ENCODE results near the gene MYT1. TPM values are rescaled to one million over a fixed set of nuclear protein-coding genes. Genes with fewer than 3 reads are reported as not detected.

Gene MYT1
- polyA plus RNA-seq, 1 donor from 2014 or later, result 35.8 TPM

- Histone ChIP-seq H3K36me3 (ENCODE audit: insufficient read depth, low read length) (peaks cover 16% of the 10 kb centered on the region), H3K9ac (ENCODE audit: low read length) (no peak overlapping the region), H3F3A (ENCODE audit: insufficient read depth, low read length, poor library complexity, severe bottlenecking) (no peaks in the 10 kb centered on the region), H3K27me3 (ENCODE audit: insufficient read depth, low read depth, low read length) (no peaks in the 10 kb centered on the region), H3K79me2 (replicated peaks; ENCODE audit: insufficient read depth, low read length) (no peaks in the 10 kb centered on the region), H4K20me1 (ENCODE audit: insufficient read depth) (no peaks in the 10 kb centered on the region), H3K4me2 (ENCODE audit: low read length) (no peak overlapping the region), H3K9me3 (ENCODE audit: low read length) (no peaks in the 10 kb centered on the region), H3K9me2 (ENCODE audit: insufficient read depth, low read length) (no peaks in the 10 kb centered on the region), H3K4me3 (ENCODE audit: low read length) (no peak overlapping the region), H3K27ac (ENCODE audit: low read length) (no peak overlapping the region), H2AFZ (ENCODE audit: low read depth, low read length) (no peak overlapping the region)
- TF ChIP-seq POLR2AphosphoS5 (IDR thresholded peaks at IDR 0.05), result no peak
- TF ChIP-seq REST (IDR thresholded peaks at IDR 0.05; ENCODE audit: borderline replicate concordance), result no peak
- TF ChIP-seq, protein P1, sequence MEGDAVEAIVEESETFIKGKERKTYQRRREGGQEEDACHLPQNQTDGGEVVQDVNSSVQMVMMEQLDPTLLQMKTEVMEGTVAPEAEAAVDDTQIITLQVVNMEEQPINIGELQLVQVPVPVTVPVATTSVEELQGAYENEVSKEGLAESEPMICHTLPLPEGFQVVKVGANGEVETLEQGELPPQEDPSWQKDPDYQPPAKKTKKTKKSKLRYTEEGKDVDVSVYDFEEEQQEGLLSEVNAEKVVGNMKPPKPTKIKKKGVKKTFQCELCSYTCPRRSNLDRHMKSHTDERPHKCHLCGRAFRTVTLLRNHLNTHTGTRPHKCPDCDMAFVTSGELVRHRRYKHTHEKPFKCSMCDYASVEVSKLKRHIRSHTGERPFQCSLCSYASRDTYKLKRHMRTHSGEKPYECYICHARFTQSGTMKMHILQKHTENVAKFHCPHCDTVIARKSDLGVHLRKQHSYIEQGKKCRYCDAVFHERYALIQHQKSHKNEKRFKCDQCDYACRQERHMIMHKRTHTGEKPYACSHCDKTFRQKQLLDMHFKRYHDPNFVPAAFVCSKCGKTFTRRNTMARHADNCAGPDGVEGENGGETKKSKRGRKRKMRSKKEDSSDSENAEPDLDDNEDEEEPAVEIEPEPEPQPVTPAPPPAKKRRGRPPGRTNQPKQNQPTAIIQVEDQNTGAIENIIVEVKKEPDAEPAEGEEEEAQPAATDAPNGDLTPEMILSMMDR (IDR thresholded peaks at IDR 0.05; ENCODE audit: poor library complexity, severe bottlenecking), result no peak
- no peak for TF ChIP-seq MXI1 (conservative IDR thresholded peaks at IDR 0.05; ENCODE audit: poor library complexity, severe bottlenecking)
- no peak for TF ChIP-seq SMC3 (conservative IDR thresholded peaks at IDR 0.05; ENCODE audit: poor library complexity)
- no peak for TF ChIP-seq EZH2 (IDR thresholded peaks at IDR 0.05; ENCODE audit: borderline replicate concordance, insufficient read depth, low read length, poor library complexity, severe bottlenecking)
- no peak for TF ChIP-seq EP300 (conservative IDR thresholded peaks at IDR 0.05; ENCODE audit: poor library complexity, severe bottlenecking)
- no peak for TF ChIP-seq RAD21 (conservative IDR thresholded peaks at IDR 0.05)
- no peak for TF ChIP-seq TAF1 (IDR thresholded peaks at IDR 0.05; ENCODE audit: low read depth)
These were observed 58.1 kb downstream of the MYT1 start for GRCh38 chr20:64222291-64222735.

DNA sequence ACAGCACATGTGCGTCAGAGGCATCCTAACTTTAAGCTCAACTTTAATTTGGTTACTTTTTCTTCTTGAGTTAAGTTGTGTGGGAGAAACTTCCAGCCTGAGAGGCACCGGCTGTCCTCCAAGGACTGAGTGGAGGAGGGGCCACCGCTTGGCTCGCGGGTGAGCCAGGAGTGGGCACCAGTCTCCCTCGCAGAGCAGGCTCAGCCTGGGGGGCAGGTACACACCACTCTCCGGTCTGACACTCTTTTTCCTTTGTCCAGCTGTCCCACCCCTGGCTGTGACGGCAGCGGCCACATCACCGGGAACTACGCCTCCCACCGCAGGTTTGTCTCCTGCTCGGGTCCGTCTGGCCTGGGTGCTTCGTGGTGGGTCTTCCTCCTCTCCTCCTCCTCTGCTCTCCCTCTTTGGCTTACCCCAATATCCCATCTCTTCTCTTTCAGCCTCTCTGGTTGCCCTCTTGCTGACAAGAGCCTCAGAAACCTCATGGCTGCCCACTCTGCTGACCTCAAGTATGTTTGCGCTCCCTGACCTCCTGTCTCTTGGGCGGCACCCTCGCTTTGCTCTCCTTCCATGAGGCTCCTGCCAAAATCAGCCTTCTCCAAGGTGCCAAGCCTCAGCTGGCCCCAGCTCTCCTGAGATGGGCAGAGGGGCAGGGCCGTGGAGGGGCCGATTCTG lies 58.7 kb downstream of the MYT1 start:
- no peak overlapping the region for H3K4me3 ChIP-seq (ENCODE audit: low read length)

More for the DNA sequence above, 58.7 kb downstream of the MYT1 start:
- peaks cover 11% of the 10 kb centered on the region for H3K36me3 ChIP-seq (ENCODE audit: insufficient read depth, low read length)
- H3K4me2 ChIP-seq (ENCODE audit: low read length), result no peak overlapping the region
- no peak overlapping the region for H2AFZ ChIP-seq (ENCODE audit: low read depth, low read length)
- H3K9me2 ChIP-seq (ENCODE audit: insufficient read depth, low read length), result no peaks in the 10 kb centered on the region
- no peak overlapping the region for H3K9ac ChIP-seq (ENCODE audit: low read length)
- TF ChIP-seq REST (IDR thresholded peaks at IDR 0.05; ENCODE audit: borderline replicate concordance) (no peak), EZH2 (IDR thresholded peaks at IDR 0.05; ENCODE audit: borderline replicate concordance, insufficient read depth, low read length, poor library complexity, severe bottlenecking) (no peak), EP300 (conservative IDR thresholded peaks at IDR 0.05; ENCODE audit: poor library complexity, severe bottlenecking) (no peak), TAF1 (IDR thresholded peaks at IDR 0.05; ENCODE audit: low read depth) (no peak), SMC3 (conservative IDR thresholded peaks at IDR 0.05; ENCODE audit: poor library complexity) (no peak), POLR2AphosphoS5 (IDR thresholded peaks at IDR 0.05) (no peak), RAD21 (conservative IDR thresholded peaks at IDR 0.05) (no peak), MXI1 (conservative IDR thresholded peaks at IDR 0.05; ENCODE audit: poor library complexity, severe bottlenecking) (no peak)
- TF ChIP-seq, protein P1 (IDR thresholded peaks at IDR 0.05; ENCODE audit: poor library complexity, severe bottlenecking), result no peak
- no peaks in the 10 kb centered on the region for H3F3A ChIP-seq (ENCODE audit: insufficient read depth, low read length, poor library complexity, severe bottlenecking)
- no peaks in the 10 kb centered on the region for H3K27me3 ChIP-seq (ENCODE audit: insufficient read depth, low read depth, low read length)
- no peaks in the 10 kb centered on the region for H3K79me2 ChIP-seq (replicated peaks; ENCODE audit: insufficient read depth, low read length)
- no peak overlapping the region for H3K27ac ChIP-seq (ENCODE audit: low read length)
- no peaks in the 10 kb centered on the region for H4K20me1 ChIP-seq (ENCODE audit: insufficient read depth)
- H3K9me3 ChIP-seq (ENCODE audit: low read length), result no peaks in the 10 kb centered on the region

All from neural cell (in vitro differentiated cells).